Progenitor cell of endocrine pancreas (in vitro differentiated cells): ENCODE measurements around the gene CAPN5. TPM values are rescaled to one million over a fixed set of nuclear protein-coding genes. Genes with fewer than 3 reads are reported as not detected.

ENCODE experiments used
- DNase-seq: peaks from one replicate; pipeline ENCODE4 v3.0.0; 2021; ENCODE audit warnings: low spot score; ENCODE audit not compliant: unreplicated experiment
- H3K27ac Mint-ChIP-seq: 2 replicates; pipeline ENCODE4 v1.8.0; 2021; ENCODE audit warnings: mild to moderate bottlenecking, moderate library complexity, mixed read lengths
- H3K27me3 Mint-ChIP-seq: 2 replicates; pipeline ENCODE4 v1.8.0; 2021; ENCODE audit warnings: mixed read lengths
- H3K36me3 Mint-ChIP-seq: 2 replicates; pipeline ENCODE4 v1.8.0; 2022; ENCODE audit warnings: mixed read lengths; ENCODE audit not compliant: insufficient read depth
- H3K4me1 Mint-ChIP-seq: 2 replicates; pipeline ENCODE4 v1.8.0; 2021; ENCODE audit warnings: low read depth, mixed read lengths
- H3K4me3 Mint-ChIP-seq: 2 replicates; pipeline ENCODE4 v1.8.0; 2021; ENCODE audit warnings: low read depth, mild to moderate bottlenecking, moderate library complexity, mixed read lengths
- H3K9me3 Mint-ChIP-seq: 2 replicates; pipeline ENCODE4 v1.8.0; 2021; ENCODE audit warnings: low read depth, mixed read lengths
- total RNA-seq: library from RNA; stranded (reverse); gene quantifications from 2 replicates; pipeline ENCODE4 v1.2.1, GENCODE V29; 2021
- TF ChIP-seq, protein P1 (sequence below): fragments of 200-600 bp; sonication (generic); IDR thresholded peaks from one replicate; pipeline ENCODE4 v1.5.0; 2021; ENCODE audit warnings: antibody characterized with exemption, mild to moderate bottlenecking; ENCODE audit not compliant: unreplicated experiment

The CAPN5 gene
- total RNA-seq, 1 donor from 2014 or later = 10.9 TPM

DNA sequence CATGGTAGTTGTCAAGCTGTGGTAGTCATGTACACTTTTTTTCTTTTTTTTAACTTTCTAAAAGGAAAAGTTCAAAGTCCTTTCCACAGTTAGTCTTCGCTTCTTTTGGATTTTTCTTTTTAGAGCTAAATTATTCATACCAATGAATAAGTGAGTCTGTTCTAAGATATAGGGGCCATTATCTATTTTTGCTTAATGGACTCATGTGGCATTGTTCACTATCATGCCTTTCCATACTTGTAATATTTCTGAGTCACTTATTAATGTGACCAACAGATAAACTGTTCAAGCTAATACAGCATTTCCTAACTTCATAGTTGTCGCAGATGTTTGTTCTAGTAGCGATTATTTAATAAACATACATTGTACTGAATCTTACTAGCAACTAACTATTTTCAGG, 40.5 kb upstream of the CAPN5 start:
- peaks cover 6% of the 10 kb centered on the region for H3K4me1 Mint-ChIP-seq

DNA sequence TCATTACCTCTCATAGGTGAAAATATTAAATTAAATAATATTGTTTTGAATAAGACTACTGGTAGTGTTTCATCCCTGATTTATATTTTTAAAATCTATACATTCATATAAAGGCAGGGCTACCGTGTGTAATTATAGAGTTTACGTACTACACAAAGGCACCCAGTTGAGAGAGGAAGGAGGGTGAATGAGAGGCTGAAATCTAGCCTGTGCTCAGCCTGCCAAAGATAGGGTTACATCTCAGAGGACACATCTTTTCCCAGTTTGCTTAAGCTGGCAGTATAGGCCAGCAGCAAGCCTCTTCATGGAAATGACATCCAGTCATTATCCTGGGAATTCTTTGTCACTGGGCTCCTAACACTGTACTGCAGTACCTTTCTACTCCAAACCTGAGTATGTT, 40.0 kb upstream of the CAPN5 start:
- Mint-ChIP-seq H3K4me3 (no peak overlapping the region), H3K27ac (no peak overlapping the region), H3K36me3 (peaks cover under 1% of the 10 kb centered on the region), H3K4me1 (peaks cover 6% of the 10 kb centered on the region), H3K27me3 (peaks cover 34% of the 10 kb centered on the region), H3K9me3 (no peaks in the 10 kb centered on the region)
- no peak for DNase-seq
- TF ChIP-seq, protein P1, sequence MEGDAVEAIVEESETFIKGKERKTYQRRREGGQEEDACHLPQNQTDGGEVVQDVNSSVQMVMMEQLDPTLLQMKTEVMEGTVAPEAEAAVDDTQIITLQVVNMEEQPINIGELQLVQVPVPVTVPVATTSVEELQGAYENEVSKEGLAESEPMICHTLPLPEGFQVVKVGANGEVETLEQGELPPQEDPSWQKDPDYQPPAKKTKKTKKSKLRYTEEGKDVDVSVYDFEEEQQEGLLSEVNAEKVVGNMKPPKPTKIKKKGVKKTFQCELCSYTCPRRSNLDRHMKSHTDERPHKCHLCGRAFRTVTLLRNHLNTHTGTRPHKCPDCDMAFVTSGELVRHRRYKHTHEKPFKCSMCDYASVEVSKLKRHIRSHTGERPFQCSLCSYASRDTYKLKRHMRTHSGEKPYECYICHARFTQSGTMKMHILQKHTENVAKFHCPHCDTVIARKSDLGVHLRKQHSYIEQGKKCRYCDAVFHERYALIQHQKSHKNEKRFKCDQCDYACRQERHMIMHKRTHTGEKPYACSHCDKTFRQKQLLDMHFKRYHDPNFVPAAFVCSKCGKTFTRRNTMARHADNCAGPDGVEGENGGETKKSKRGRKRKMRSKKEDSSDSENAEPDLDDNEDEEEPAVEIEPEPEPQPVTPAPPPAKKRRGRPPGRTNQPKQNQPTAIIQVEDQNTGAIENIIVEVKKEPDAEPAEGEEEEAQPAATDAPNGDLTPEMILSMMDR = no peak

More for the DNA sequence above, 40.5 kb upstream of the CAPN5 start:
- no peaks in the 10 kb centered on the region for H3K9me3 Mint-ChIP-seq
- H3K27ac Mint-ChIP-seq = no peak overlapping the region
- TF ChIP-seq, protein P1 = no peak
- peaks cover 2% of the 10 kb centered on the region for H3K36me3 Mint-ChIP-seq
- H3K4me3 Mint-ChIP-seq = no peak overlapping the region
- DNase-seq = no peak
- H3K27me3 Mint-ChIP-seq = peaks cover 31% of the 10 kb centered on the region

DNA sequence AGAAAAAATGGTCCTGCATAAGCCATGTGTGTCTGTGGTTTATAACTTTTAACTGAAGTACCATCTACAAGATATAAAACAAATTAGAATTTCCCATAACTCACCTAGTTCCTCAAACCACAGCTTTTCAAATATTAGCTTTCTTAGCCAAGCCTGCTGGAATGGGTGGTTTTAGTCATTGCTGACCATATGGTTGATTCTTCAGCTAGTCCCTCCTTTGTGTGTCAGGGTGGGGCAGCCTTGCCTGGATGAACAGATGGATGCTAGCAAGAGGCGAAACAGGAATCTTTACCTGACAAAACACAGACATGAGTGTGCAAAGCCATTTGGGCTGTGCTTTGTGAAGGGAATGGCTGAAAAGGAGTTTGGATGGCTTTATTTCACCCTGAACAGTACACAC, 39.5 kb upstream of the CAPN5 start:
- no peaks in the 10 kb centered on the region for H3K9me3 Mint-ChIP-seq
- DNase-seq = no peak
- no peak overlapping the region for H3K27ac Mint-ChIP-seq
- no peaks in the 10 kb centered on the region for H3K36me3 Mint-ChIP-seq
- no peak overlapping the region for H3K4me3 Mint-ChIP-seq
- H3K4me1 Mint-ChIP-seq = peaks cover 6% of the 10 kb centered on the region
- TF ChIP-seq, protein P1 = no peak
- peaks cover 34% of the 10 kb centered on the region for H3K27me3 Mint-ChIP-seq

DNA sequence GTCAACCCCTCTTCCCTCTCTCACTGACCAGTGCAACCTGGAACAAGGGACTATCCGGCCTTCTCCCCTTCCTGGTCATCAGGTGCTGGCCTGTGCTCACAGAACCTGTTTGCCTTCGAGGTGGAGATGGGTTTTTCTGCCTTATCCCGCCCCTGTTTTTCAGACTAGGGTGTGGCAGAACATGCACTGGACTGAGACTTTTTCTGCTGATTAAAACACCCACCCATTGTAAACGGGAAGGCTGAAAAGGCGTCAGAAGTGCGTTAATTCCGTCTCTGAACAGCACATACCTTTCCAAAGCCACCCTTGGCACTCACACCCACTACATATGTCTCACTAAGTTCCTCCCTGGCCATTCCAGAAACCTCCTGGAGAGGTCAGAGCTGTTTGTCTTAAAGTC, 36.9 kb upstream of the CAPN5 start:
- no peaks in the 10 kb centered on the region for H3K36me3 Mint-ChIP-seq
- no peak overlapping the region for H3K27ac Mint-ChIP-seq
- DNase-seq = no peak
- peaks cover 41% of the 10 kb centered on the region for H3K27me3 Mint-ChIP-seq
- no peaks in the 10 kb centered on the region for H3K9me3 Mint-ChIP-seq
- H3K4me1 Mint-ChIP-seq = peaks cover 6% of the 10 kb centered on the region
- TF ChIP-seq, protein P1 = no peak
- H3K4me3 Mint-ChIP-seq = no peak overlapping the region

DNA sequence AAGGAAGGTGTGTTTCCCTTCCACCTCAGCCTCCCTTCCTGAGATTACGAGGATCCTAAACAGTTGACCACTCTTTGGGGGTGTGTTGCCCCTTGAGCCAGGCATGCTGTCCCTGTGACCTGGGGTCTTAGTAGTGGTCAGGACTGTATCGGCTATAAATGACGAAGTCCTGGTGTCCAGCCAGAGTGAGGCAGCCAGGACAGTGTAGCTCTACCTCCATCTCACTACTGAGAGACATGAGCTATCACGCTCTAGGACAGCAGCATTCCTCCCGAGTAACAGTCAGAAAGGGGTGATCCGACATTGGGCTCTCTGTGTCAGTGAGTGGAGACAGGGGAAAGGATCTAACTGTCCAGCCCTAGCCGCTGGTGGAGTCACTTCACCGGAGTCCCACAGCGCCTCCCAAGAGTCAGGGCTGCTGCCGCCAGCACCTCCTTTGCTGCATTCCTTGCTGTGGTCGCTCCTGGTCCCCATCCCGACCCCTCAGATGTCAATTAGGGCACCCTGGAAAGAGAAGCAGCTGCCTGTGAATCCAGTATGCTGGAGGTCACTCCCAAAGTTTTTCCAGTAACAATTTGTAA, 35.8 kb upstream of the CAPN5 start:
- TF ChIP-seq, protein P1 = no peak
- no peak overlapping the region for H3K4me3 Mint-ChIP-seq
- H3K4me1 Mint-ChIP-seq = peaks cover 10% of the 10 kb centered on the region
- no peaks in the 10 kb centered on the region for H3K36me3 Mint-ChIP-seq
- H3K9me3 Mint-ChIP-seq = no peaks in the 10 kb centered on the region
- DNase-seq = no peak
- peaks cover 48% of the 10 kb centered on the region for H3K27me3 Mint-ChIP-seq
- no peak overlapping the region for H3K27ac Mint-ChIP-seq
